Common myeloid progenitor, CD34-positive (primary cell): ENCODE results near the gene TNFAIP6.
"Not testable (repeated sequence)": the region's sequence is repeated elsewhere in the genome, so short reads cannot be mapped to it uniquely, and the experiment has no call there.

Experiments used
- CTCF ChIA-PET: fragments of 350-600 bp; sonication (Branson Sonifier 250); formaldehyde crosslinking; loops from one replicate; lab custom pipeline; 2021; ENCODE audit warnings: antibody characterized with exemption; lab: Charles Lee
- POLR2A ChIA-PET: fragments of 350-600 bp; sonication (Branson Sonifier 250); formaldehyde crosslinking; loops from one replicate; lab custom pipeline; 2021; ENCODE audit warnings: antibody characterized with exemption; lab: Charles Lee
- DNase-seq, 3 donors: peaks; one replicate each; pipeline versions ENCODE4 v3.0.0 to v3.0.0-alpha.2; 2013
- H3K27ac ChIP-seq, 2 experiments: 1 replicate in 1 of 2; 2 replicates in 1 of 2; pipeline ENCODE4 v1.7.0; 2013; ENCODE audit warnings: inconsistent platforms in 2 of 2, low read length in 2 of 2, mild to moderate bottlenecking in 2 of 2, low read depth in 1 of 2, moderate library complexity in 1 of 2; ENCODE audit not compliant: severe bottlenecking in 2 of 2, insufficient read depth in 1 of 2, poor library complexity in 1 of 2
- H3K27me3 ChIP-seq, 5 experiments: replicated peaks in 2 of 5; 1 replicate in 3 of 5; 2 replicates in 2 of 5; pipeline versions ENCODE4 v1.6.1 to v1.7.0; 2013; ENCODE audit warnings: low read length in 4 of 5, mild to moderate bottlenecking in 2 of 5, moderate library complexity in 2 of 5, inconsistent platforms in 1 of 5; ENCODE audit not compliant: insufficient read depth in 5 of 5, control insufficient read depth in 4 of 5
- H3K36me3 ChIP-seq, 4 experiments: 1 replicate in 2 of 4; 2 replicates in 2 of 4; pipeline versions ENCODE4 v1.6.1 to v1.7.0; 2013; ENCODE audit warnings: low read length in 3 of 4, control low read depth in 1 of 4, mild to moderate bottlenecking in 1 of 4; ENCODE audit not compliant: control insufficient read depth in 4 of 4, insufficient read depth in 4 of 4
- H3K4me1 ChIP-seq, 4 experiments: 1 replicate in 3 of 4; 2 replicates in 1 of 4; pipeline versions ENCODE4 v1.6.1 to v1.7.1; 2013; ENCODE audit warnings: low read length in 3 of 4, mild to moderate bottlenecking in 3 of 4, control low read depth in 1 of 4, inconsistent platforms in 1 of 4, moderate library complexity in 1 of 4; ENCODE audit not compliant: control insufficient read depth in 4 of 4, insufficient read depth in 4 of 4; ENCODE audit errors: control extremely low read depth in 1 of 4
- H3K4me3 ChIP-seq, 7 experiments: 1 replicate in 4 of 7; 2 replicates in 3 of 7; pipeline versions ENCODE4 v1.5.1 to v1.7.0; 2013; ENCODE audit warnings: mild to moderate bottlenecking in 7 of 7, low read length in 6 of 7, moderate library complexity in 6 of 7, inconsistent platforms in 2 of 7, low read depth in 2 of 7, control low read depth in 1 of 7; ENCODE audit not compliant: insufficient read depth in 4 of 7, control insufficient read depth in 1 of 7; ENCODE audit errors: extremely low read depth in 1 of 7
- H3K9me3 ChIP-seq, 5 experiments: 1 replicate in 4 of 5; 2 replicates in 1 of 5; pipeline versions ENCODE4 v1.6.1 to v1.7.1; 2013; ENCODE audit warnings: low read length in 4 of 5, mild to moderate bottlenecking in 2 of 5, inconsistent platforms in 1 of 5, low read depth in 1 of 5, moderate library complexity in 1 of 5; ENCODE audit not compliant: control insufficient read depth in 4 of 5, insufficient read depth in 2 of 5; ENCODE audit errors: control extremely low read depth in 1 of 5
- WGBS: methylation state at CpG from one replicate; pipeline ENCODE4 v1.1.5; 2013; ENCODE audit not compliant: insufficient coverage; 5-methylcytosine and 5-hydroxymethylcytosine counted together

TNFAIP6 gene

DNA sequence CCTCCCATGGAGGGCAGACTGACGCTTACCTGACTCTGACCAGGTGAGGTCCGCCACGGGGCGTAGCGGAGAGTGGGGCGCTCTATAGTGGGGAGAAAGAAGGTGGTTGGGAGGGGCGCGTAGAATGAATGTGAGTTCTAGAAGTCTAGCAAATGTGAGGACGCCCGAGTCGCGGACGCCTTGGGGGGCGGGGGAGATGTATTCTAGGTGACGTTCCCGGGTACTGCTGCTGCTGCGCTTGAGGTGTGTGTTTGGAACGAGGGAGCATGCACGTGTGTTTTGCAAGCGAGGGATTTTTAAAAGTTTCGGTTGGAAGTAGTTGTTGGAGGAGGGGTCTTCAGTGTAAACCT lies 53.1 kb downstream of the TNFAIP6 start:
- peaks cover 0 to 16% (median 9%) of the 10 kb centered on the region in 4 experiments for H3K4me1 ChIP-seq
- peak overlapping the region; percentile 90 to 99 (median 93) for H3K4me3 ChIP-seq
- ChIA-PET CTCF (interaction anchor here (0.6 to 2.0 kb wide), 3 partner anchors 21 to 1818 kb away, joined by 3 to 5 read pairs (median 4); no protein-coding TSS in a partner anchor), POLR2A (interaction anchor here (1.6 kb wide), 1 partner anchor 121 kb away, joined by 8 read pairs; the partner anchor contains the start of gene NMI)
- H3K36me3 ChIP-seq = peaks cover 7 to 37% (median 16%) of the 10 kb centered on the region in 4 experiments
- no peaks in the 10 kb centered on the region for H3K9me3 ChIP-seq
- peak overlapping the region; percentile 72 to 90 for H3K27ac ChIP-seq
- DNase-seq = peak; percentile 9 to 55 (median 46)
- H3K27me3 ChIP-seq = no peaks in the 10 kb centered on the region
- WGBS = 0% methylated on average over 18 of the region's 21 CpGs

DNA sequence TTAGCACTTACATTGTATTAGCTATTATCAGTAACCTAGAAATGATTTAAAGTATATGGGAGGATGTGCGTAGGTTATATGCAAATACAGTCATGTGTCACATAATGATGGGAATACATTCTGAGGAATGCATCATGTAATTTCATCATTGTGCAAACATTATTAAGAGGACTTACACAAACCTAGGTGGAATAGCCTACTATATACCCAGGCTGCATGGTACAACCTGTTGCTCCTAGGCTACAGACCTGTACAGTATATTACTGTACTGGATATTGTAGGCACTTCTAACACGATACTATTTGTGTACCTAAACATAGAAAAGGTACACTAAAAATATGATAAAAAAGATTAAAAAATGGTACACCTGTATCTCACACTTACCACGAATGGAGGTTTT lies 60.3 kb downstream of the TNFAIP6 start:
- POLR2A ChIA-PET = no interaction called here
- peaks cover 23 to 87% (median 59%) of the 10 kb centered on the region in 4 experiments for H3K36me3 ChIP-seq
- DNase-seq = no peak

DNA sequence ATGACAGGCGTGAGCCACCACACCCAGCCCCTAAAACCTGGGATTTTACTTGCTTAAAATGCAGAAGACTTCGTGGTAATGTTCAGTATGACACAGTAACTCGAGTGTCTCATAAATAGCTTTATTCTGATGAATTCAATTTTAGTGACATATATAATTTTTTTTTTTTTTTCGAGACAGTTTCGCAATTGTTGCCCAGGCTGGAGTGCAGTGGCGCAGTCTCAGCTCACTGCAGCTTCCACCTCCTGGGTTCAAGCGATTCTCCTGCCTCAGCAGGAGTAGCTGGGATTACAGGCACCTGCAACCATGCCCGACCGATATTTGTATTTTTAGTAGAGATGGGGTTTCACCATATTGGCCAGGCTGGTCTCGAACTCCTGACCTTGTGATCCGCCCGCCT lies 64.3 kb downstream of the TNFAIP6 start:
- H3K27me3 ChIP-seq, POLR2A ChIA-PET, H3K27ac ChIP-seq, H3K9me3 ChIP-seq, H3K4me3 ChIP-seq, DNase-seq, H3K4me1 ChIP-seq: not testable (repeated sequence)
- CTCF ChIA-PET = interaction anchor here (0.7 to 2.8 kb wide), 4 partner anchors 9 to 352 kb away, joined by 3 to 10 read pairs (median 4); no protein-coding TSS in a partner anchor
- no CpG with 5 or more reads among the region's 12 CpGs for WGBS
- H3K36me3 ChIP-seq = peaks cover 13 to 79% (median 55%) of the 10 kb centered on the region in 4 experiments

More for the DNA sequence above, 60.3 kb downstream of the TNFAIP6 start:
- CTCF ChIA-PET = no interaction called here
- no peaks in the 10 kb centered on the region for H3K9me3 ChIP-seq
- no peaks in the 10 kb centered on the region for H3K4me1 ChIP-seq
- no peak overlapping the region for H3K27ac ChIP-seq
- H3K27me3 ChIP-seq = no peaks in the 10 kb centered on the region
- WGBS = no CpG with 5 or more reads among the region's 3 CpGs
- H3K4me3 ChIP-seq = no peak overlapping the region

DNA sequence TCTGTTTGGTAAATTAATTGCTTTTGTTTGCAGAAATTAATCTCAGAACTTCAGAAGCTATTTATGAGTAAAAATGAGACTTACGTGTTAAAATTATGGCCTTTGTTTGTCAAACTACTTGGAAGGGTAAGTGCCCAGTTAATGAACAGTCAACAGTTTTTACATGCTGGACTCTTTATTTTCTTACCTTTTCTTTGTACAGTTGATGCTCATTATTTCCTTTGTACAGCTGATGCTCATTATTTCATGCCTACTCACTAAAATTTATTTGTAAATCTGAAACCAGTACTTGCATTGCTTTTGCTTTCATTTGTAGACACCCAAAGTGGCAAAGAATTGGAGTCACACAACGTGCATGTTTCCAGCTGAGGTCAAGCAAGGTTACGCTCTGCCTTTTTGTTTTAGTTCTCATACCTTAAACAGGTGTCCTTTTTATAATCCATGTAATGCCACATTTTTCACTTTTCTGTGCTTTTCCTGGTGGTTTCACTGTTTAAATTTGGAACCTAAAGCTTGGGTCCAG lies 65.6 kb downstream of the TNFAIP6 start:
- Histone ChIP-seq H3K4me3 (no peak overlapping the region), H3K9me3 (no peaks in the 10 kb centered on the region), H3K27ac (no peak overlapping the region), H3K27me3 (no peaks in the 10 kb centered on the region), H3K36me3 (peaks cover 19 to 76% (median 48%) of the 10 kb centered on the region in 4 experiments), H3K4me1 (no peaks in the 10 kb centered on the region)
- 100% methylated on average over 2 of the region's 3 CpGs for WGBS
- CTCF ChIA-PET = no interaction called here
- POLR2A ChIA-PET = no interaction called here
- DNase-seq = no peak

DNA sequence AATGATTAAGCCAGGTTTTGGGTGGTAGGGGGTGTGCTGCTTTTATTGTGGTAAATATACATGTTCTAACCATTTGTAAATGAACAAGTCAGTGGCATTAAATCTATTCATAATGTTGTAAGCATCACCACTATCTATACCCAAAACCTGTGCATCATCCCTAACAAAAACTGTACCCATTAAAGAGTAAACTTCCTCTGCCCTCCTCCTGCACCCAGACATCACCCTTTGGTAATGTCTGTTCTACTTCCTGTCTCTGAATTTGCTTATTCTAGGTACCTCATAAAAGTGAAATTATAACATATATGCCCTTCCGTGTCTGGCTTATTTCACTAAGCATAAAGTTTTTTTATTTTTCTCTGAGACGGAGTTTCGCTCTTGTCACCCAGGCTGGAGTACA lies 66.4 kb downstream of the TNFAIP6 start:
- 97% methylated on average over 2 of the region's 3 CpGs for WGBS
- no peak for DNase-seq
- Histone ChIP-seq H3K4me1 (no peaks in the 10 kb centered on the region), H3K27me3 (no peaks in the 10 kb centered on the region), H3K9me3 (no peaks in the 10 kb centered on the region), H3K36me3 (peaks cover 21 to 74% (median 46%) of the 10 kb centered on the region in 4 experiments), H3K27ac (no peak overlapping the region), H3K4me3 (no peak overlapping the region)
- CTCF ChIA-PET = no interaction called here
- POLR2A ChIA-PET = no interaction called here
